H9 (cell line): ENCODE results near the gene FBP2. TPM values are rescaled to one million over a fixed set of nuclear protein-coding genes. Genes with fewer than 3 reads are reported as not detected.

Experiments
- DNase-seq: peaks from one replicate; pipeline ENCODE4 v3.0.0-alpha.2; 2017
- H2AFZ ChIP-seq: one replicate; pipeline ENCODE4 v1.6.1; 2013; ENCODE audit warnings: mild to moderate bottlenecking, low read length, control low read depth, moderate library complexity
- H2AK5ac ChIP-seq: 2 replicates; pipeline ENCODE4 v1.6.1; 2013; ENCODE audit warnings: low read length, control low read depth, mixed read lengths; ENCODE audit not compliant: insufficient read length
- H2BK120ac ChIP-seq: one replicate; pipeline ENCODE4 v1.6.1; 2013; ENCODE audit warnings: low read depth, mild to moderate bottlenecking, low read length, control low read depth, inconsistent platforms; ENCODE audit not compliant: poor library complexity, severe bottlenecking
- H2BK12ac ChIP-seq: 2 replicates; pipeline ENCODE4 v1.6.1; 2013; ENCODE audit warnings: low read length, control low read depth, mixed read lengths, low read depth; ENCODE audit not compliant: insufficient read length
- H2BK15ac ChIP-seq: 2 replicates; pipeline ENCODE4 v1.6.1; 2013; ENCODE audit warnings: low read depth, low read length, control low read depth
- H2BK20ac ChIP-seq: one replicate; pipeline ENCODE4 v1.6.1; 2013; ENCODE audit warnings: low read depth, mild to moderate bottlenecking, low read length, control low read depth, inconsistent platforms; ENCODE audit not compliant: poor library complexity, severe bottlenecking
- H2BK5ac ChIP-seq: 2 replicates; pipeline ENCODE4 v1.6.1; 2013; ENCODE audit warnings: low read length, control low read depth, mixed read lengths; ENCODE audit not compliant: insufficient read length
- H3K14ac ChIP-seq: 2 replicates; pipeline ENCODE4 v1.6.1; 2013; ENCODE audit warnings: low read length, control low read depth; ENCODE audit not compliant: insufficient read depth
- H3K18ac ChIP-seq: 2 replicates; pipeline ENCODE4 v1.6.1; 2013; ENCODE audit warnings: low read depth, mild to moderate bottlenecking, mixed read lengths, low read length, control low read depth; ENCODE audit not compliant: insufficient read length
- H3K23ac ChIP-seq: 2 replicates; pipeline ENCODE4 v1.6.1; 2013; ENCODE audit warnings: low read length, control low read depth, mixed read lengths, low read depth; ENCODE audit not compliant: insufficient read length
- H3K23me2 ChIP-seq: 2 replicates; pipeline ENCODE4 v1.6.1; 2013; ENCODE audit warnings: low read depth, mild to moderate bottlenecking, mixed read lengths, low read length, control low read depth; ENCODE audit not compliant: insufficient read length, poor library complexity, severe bottlenecking
- H3K27ac ChIP-seq: 2 replicates; pipeline ENCODE4 v1.5.1; 2013; ENCODE audit warnings: low read length, control low read depth, mixed read lengths, low read depth; ENCODE audit not compliant: insufficient read length
- H3K27me3 ChIP-seq: 2 replicates; pipeline ENCODE4 v1.6.1; 2013; ENCODE audit warnings: low read length, control low read depth, inconsistent platforms; ENCODE audit not compliant: insufficient read depth
- H3K4ac ChIP-seq: 2 replicates; pipeline ENCODE4 v1.6.1; 2013; ENCODE audit warnings: low read depth, mild to moderate bottlenecking, control low read depth, inconsistent platforms, low read length, moderate library complexity
- H3K4me1 ChIP-seq: 2 replicates; pipeline ENCODE4 v1.6.1; 2013; ENCODE audit warnings: low read length, control low read depth, inconsistent platforms; ENCODE audit not compliant: insufficient read depth
- H3K4me2 ChIP-seq: 2 replicates; pipeline ENCODE4 v1.6.1; 2013; ENCODE audit warnings: low read length, control low read depth, mixed read lengths; ENCODE audit not compliant: insufficient read length, insufficient read depth
- H3K56ac ChIP-seq: 2 replicates; pipeline ENCODE4 v1.6.1; 2013; ENCODE audit warnings: low read depth, mild to moderate bottlenecking, mixed read lengths, low read length, control low read depth; ENCODE audit not compliant: insufficient read length
- H3K79me1 ChIP-seq: 2 replicates; pipeline ENCODE4 v1.6.1; 2013; ENCODE audit warnings: low read depth, mild to moderate bottlenecking, moderate library complexity, low read length, control low read depth, inconsistent platforms; ENCODE audit not compliant: insufficient read depth, poor library complexity, severe bottlenecking
- H3K79me2 ChIP-seq: 2 replicates; pipeline ENCODE4 v1.6.1; 2013; ENCODE audit warnings: low read length, control low read depth, inconsistent platforms; ENCODE audit not compliant: insufficient read depth
- H3K9ac ChIP-seq: 2 replicates; pipeline ENCODE4 v1.6.1; 2013; ENCODE audit warnings: low read length, control low read depth, mixed read lengths; ENCODE audit not compliant: insufficient read length; ENCODE audit errors: extremely low read depth
- H3K9me3 ChIP-seq: one replicate; pipeline ENCODE4 v1.6.1; 2013; ENCODE audit warnings: low read depth, low read length, inconsistent platforms; ENCODE audit not compliant: control insufficient read depth
- H3T11ph ChIP-seq: one replicate; pipeline ENCODE4 v1.6.1; 2013; ENCODE audit warnings: mild to moderate bottlenecking, low read length, control low read depth, inconsistent platforms
- H4K20me1 ChIP-seq: one replicate; pipeline ENCODE4 v1.6.1; 2013; ENCODE audit not compliant: control insufficient read depth, insufficient read length, insufficient read depth
- H4K5ac ChIP-seq: 2 replicates; pipeline ENCODE4 v1.6.1; 2013; ENCODE audit warnings: low read depth, mild to moderate bottlenecking, mixed read lengths, low read length, control low read depth; ENCODE audit not compliant: insufficient read length
- H4K8ac ChIP-seq: replicated peaks from 2 replicates; pipeline ENCODE4 v1.6.1; 2013; ENCODE audit warnings: low read length, control low read depth, mixed read lengths, low read depth; ENCODE audit not compliant: insufficient read length
- H4K91ac ChIP-seq: 2 replicates; pipeline ENCODE4 v1.6.1; 2013; ENCODE audit warnings: low read depth, mild to moderate bottlenecking, moderate library complexity, mixed read lengths, low read length, control low read depth; ENCODE audit not compliant: insufficient read length
- H3K27ac Mint-ChIP-seq, 3 experiments: 2 replicates in 2 of 3; 3 replicates in 1 of 3; pipeline ENCODE4 v1.8.0; 2020 to 2021; ENCODE audit warnings: mixed read lengths in 3 of 3, mild to moderate bottlenecking in 1 of 3, moderate library complexity in 1 of 3
- H3K27me3 Mint-ChIP-seq: 2 replicates; pipeline ENCODE4 v1.8.0; 2021; ENCODE audit warnings: low read depth, mild to moderate bottlenecking, moderate library complexity, mixed read lengths
- H3K36me3 Mint-ChIP-seq, 3 experiments: 2 replicates in 2 of 3; 3 replicates in 1 of 3; pipeline ENCODE4 v1.8.0; 2020 to 2021; ENCODE audit warnings: low read depth in 3 of 3, mixed read lengths in 3 of 3; ENCODE audit not compliant: insufficient read depth in 1 of 3
- H3K4me1 Mint-ChIP-seq, 2 experiments: 2 replicates each; pipeline ENCODE4 v1.8.0; 2020; ENCODE audit warnings: mixed read lengths in 2 of 2
- H3K4me3 Mint-ChIP-seq, 2 experiments: 2 replicates in 1 of 2; 3 replicates in 1 of 2; pipeline ENCODE4 v1.8.0; 2020 to 2021; ENCODE audit warnings: mild to moderate bottlenecking in 2 of 2, mixed read lengths in 2 of 2, moderate library complexity in 1 of 2
- H3K9me3 Mint-ChIP-seq, 2 experiments: 2 replicates in 1 of 2; 3 replicates in 1 of 2; pipeline ENCODE4 v1.8.0; 2020; ENCODE audit warnings: mild to moderate bottlenecking in 2 of 2, mixed read lengths in 2 of 2, moderate library complexity in 1 of 2
- WGBS: extraction: QIAGEN DNeasy Blood & Tissue Kit; methylation state at CpG from one replicate; pipeline ENCODE4 v1.1.7; 2013; ENCODE audit warnings: missing lambda C conversion rate, low lambda C conversion rate, mixed read lengths; ENCODE audit not compliant: insufficient read length; ENCODE audit errors: extremely low coverage; 5-methylcytosine and 5-hydroxymethylcytosine counted together
- total RNA-seq: library from RNA; stranded (reverse); gene quantifications from 2 replicates; pipeline ENCODE4 v1.2.1, GENCODE V29; 2021
- TF ChIP-seq, protein P1 (sequence below): fragments of 200-600 bp; sonication (generic); conservative IDR thresholded peaks from 3 replicates; pipeline ENCODE4 v1.8.0; 2021; ENCODE audit warnings: antibody characterized with exemption, mild to moderate bottlenecking

Gene FBP2
- total RNA-seq, 1 experiment from 2014 or later, result not detected

GRCh38 chr9:94622087-94622800 is 28.6 kb upstream of the FBP2 start:
- H3K4me1 ChIP-seq, result no peaks in the 10 kb centered on the region
- no peaks in the 10 kb centered on the region for H4K20me1 ChIP-seq
- no peak overlapping the region for H3K27ac ChIP-seq
- TF ChIP-seq, protein P1, sequence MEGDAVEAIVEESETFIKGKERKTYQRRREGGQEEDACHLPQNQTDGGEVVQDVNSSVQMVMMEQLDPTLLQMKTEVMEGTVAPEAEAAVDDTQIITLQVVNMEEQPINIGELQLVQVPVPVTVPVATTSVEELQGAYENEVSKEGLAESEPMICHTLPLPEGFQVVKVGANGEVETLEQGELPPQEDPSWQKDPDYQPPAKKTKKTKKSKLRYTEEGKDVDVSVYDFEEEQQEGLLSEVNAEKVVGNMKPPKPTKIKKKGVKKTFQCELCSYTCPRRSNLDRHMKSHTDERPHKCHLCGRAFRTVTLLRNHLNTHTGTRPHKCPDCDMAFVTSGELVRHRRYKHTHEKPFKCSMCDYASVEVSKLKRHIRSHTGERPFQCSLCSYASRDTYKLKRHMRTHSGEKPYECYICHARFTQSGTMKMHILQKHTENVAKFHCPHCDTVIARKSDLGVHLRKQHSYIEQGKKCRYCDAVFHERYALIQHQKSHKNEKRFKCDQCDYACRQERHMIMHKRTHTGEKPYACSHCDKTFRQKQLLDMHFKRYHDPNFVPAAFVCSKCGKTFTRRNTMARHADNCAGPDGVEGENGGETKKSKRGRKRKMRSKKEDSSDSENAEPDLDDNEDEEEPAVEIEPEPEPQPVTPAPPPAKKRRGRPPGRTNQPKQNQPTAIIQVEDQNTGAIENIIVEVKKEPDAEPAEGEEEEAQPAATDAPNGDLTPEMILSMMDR, result no peak
- peaks cover 0 to 3% (median 0%) of the 10 kb centered on the region in 3 experiments; a peak in 2 of 7 replicates for H3K36me3 Mint-ChIP-seq
- H3T11ph ChIP-seq, result no peak overlapping the region
- H3K27me3 Mint-ChIP-seq, result peaks cover 10% of the 10 kb centered on the region; the same call in 1 of the 2 replicates
- no peak overlapping the region for H3K4me3 Mint-ChIP-seq
- no peak overlapping the region for H2BK5ac ChIP-seq
- H3K18ac ChIP-seq, result no peak overlapping the region
- no peak overlapping the region for H4K5ac ChIP-seq
- peaks cover 0 to 4% of the 10 kb centered on the region in 2 experiments; a peak in 3 of 4 replicates for H3K4me1 Mint-ChIP-seq
- H3K56ac ChIP-seq, result no peak overlapping the region
- no peak overlapping the region for H2AFZ ChIP-seq
- DNase-seq, result no peak
- no peaks in the 10 kb centered on the region for H3K9me3 Mint-ChIP-seq
- WGBS, result no CpG with 5 or more reads among the region's 19 CpGs
- no peak overlapping the region for H3K9ac ChIP-seq
- H3K4me2 ChIP-seq, result no peak overlapping the region
- H2BK12ac ChIP-seq, result no peak overlapping the region
- no peak overlapping the region for H2BK15ac ChIP-seq
- no peak overlapping the region for H3K14ac ChIP-seq
- no peak overlapping the region for H3K23ac ChIP-seq
- H3K27me3 ChIP-seq, result no peaks in the 10 kb centered on the region
- no peak overlapping the region for H4K8ac ChIP-seq
- H4K91ac ChIP-seq, result no peak overlapping the region
- H3K4ac ChIP-seq, result no peak overlapping the region
- H2AK5ac ChIP-seq, result no peak overlapping the region
- no peaks in the 10 kb centered on the region for H3K23me2 ChIP-seq
- H2BK120ac ChIP-seq, result no peak overlapping the region
- no peak overlapping the region for H2BK20ac ChIP-seq
- no peaks in the 10 kb centered on the region; the same call in 1 of the 2 replicates for H3K79me2 ChIP-seq
- no peaks in the 10 kb centered on the region for H3K79me1 ChIP-seq
- no peak overlapping the region for H3K27ac Mint-ChIP-seq
- no peaks in the 10 kb centered on the region for H3K9me3 ChIP-seq
